GM18868 (cell line): ENCODE results near the gene WDR27.
"Not testable (repeated sequence)": the region's sequence is repeated elsewhere in the genome, so short reads cannot be mapped to it uniquely, and the experiment has no call there.

ENCODE experiments used
- ATAC-seq: cut with Tn5 transposase; IDR thresholded peaks from one replicate; pipeline ENCODE4 v1.9.1; 2021; ENCODE audit warnings: mild to moderate bottlenecking, moderate library complexity; ENCODE audit not compliant: unreplicated experiment

The WDR27 gene

GRCh38 chr6:169452117-169452868 is 249.5 kb downstream of the WDR27 start:
- no peak for ATAC-seq

GRCh38 chr6:169451065-169451838 is 250.6 kb downstream of the WDR27 start:
- ATAC-seq, result no peak

- no peak for ATAC-seq
Observed at GRCh38 chr6:169450097-169450496, 251.7 kb downstream of the WDR27 start.

GRCh38 chr6:169449221-169449620 is 252.6 kb downstream of the WDR27 start:
- ATAC-seq, result no peak

GRCh38 chr6:169445661-169446581 is 255.9 kb downstream of the WDR27 start:
- no peak for ATAC-seq

DNA sequence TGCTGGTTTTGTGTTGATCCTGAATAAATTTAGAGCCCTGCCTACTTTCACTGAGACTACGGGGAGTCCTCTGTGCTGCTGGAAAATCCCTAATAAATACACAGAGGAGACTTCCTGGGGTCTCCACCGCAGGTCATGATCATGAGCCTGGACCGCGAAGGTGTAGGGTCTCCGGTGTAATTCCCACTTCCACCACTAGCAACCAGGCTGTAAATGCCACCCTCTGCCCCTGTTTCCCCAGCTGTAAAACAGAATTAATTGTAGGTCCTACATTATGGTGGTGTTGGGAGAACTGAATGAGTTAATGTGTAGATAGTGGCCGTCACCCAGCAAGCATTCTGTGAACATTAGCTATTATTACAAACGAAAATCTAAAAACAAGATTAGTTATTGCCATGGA is 256.6 kb downstream of the WDR27 start:
- ATAC-seq, result no peak

GRCh38 chr6:169441292-169441691 is 260.5 kb downstream of the WDR27 start:
- ATAC-seq, result no peak

- no peak for ATAC-seq
Observed at GRCh38 chr6:169439710-169440109, 262.1 kb downstream of the WDR27 start.

DNA sequence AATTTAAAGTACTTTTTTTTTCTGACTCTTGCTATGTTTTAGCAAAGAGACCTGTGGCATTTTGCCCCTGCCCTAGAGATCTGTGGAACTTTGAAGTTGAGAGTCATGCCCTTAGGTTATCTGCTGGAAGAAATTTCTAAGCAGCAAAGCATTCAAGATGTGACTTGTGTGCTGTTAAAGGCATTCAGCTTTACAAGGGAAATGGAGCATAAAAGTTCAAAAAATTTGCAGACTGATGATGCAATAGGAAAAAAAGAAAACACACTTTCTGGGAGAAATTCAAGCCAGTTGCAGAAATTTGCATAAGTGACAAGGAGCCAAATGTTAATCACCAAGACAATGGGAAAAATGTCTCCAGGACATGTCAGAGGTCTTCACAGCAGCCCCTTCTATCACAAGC is 267.3 kb downstream of the WDR27 start:
- not testable (repeated sequence) for ATAC-seq

GRCh38 chr6:169429001-169429400 is 272.8 kb downstream of the WDR27 start:
- ATAC-seq, result no peak

GRCh38 chr6:169428532-169428931 is 273.3 kb downstream of the WDR27 start:
- ATAC-seq, result no peak

GRCh38 chr6:169427856-169428255 is 274.0 kb downstream of the WDR27 start:
- no peak for ATAC-seq

- ATAC-seq, result no peak
Observed at GRCh38 chr6:169426611-169427010, 275.2 kb downstream of the WDR27 start.

DNA sequence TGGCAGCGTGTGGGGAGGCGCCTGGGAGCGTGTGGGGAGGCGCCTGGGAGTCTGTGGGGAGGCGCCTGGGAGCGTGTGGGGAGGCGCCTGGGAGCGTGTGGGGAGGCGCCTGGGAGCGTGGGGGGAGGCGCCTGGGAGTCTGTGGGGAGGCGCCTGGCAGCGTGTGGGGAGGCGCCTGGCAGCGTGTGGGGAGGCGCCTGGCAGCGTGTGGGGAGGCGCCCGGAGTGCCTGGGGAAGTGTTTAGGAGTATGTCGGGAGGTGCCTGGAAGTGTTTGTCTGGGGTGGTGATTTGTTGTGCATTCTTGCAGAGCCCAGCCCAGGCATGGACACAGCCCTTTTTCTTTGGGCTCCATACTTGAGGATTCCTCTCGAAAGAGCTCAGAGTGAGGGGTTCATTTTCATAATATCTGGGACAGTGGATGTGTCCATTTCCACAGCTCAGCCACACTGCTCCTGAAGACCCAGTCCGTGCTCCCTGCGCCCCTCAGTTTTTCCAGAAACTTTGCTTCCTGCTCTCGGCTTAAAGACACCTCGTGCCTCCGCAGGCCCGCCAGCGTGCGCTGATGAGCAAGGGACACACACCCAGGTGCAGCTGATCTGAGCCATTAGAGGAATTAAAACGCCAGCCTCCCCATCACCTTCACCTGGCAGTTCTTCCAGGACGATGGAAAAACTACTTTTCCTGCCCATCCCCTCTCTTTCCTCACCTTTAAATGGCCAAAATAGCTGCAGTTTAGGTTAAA is 276.0 kb downstream of the WDR27 start:
- peak; percentile 39 for ATAC-seq

DNA sequence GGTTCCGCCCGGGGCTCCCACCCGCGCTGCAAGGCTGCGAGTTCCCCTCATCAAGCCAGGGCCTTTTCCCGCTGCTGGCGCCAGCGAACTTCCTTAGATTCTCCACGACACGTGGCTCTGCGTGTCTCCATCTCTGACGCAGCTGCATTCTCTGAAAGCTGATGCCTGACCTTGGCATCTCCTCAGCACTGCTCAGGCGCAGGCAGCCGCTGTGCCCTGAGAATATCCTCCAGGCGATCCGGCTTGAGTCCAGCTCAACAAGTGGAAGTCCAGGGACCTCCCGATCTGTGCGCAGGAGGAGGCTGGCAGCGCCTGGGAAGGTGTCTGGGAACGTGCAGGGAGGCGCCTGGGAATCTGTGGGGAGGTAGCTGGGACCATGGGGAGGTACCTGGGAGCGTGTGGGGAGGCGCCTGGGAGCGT is 277.0 kb downstream of the WDR27 start:
- ATAC-seq, result peak; percentile 48

DNA sequence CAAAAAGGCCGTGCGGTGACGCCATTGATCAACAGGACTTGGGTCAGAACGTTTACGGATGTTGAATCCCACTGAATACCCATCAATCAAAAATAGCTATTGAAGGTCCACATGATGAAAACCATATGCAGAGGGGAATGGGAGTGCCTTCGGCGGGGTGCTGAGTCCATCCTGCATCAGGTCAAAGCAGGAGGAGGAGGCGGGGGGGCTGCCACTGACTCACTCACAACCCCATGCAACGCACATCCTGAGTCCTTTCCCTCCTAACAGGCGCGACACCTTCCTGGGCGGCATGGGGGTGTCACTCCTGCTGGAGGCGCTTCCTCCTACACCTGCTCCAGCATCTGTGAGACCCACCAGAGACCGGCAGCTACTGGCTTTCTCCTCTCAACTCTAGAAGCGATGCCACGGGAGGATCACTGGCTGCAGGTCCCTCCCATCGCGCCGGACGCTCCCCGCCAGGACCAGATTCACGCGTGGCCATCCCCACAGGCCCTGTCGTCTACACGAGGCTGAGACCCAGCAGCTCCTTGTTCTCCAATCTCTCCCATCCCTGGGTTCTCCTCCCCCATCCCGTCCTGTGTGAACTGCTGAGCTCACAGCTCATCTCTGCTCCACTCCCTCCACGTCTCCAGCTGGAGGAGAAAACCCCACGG is 277.6 kb downstream of the WDR27 start:
- ATAC-seq, result no peak

- ATAC-seq, result no peak
Observed at GRCh38 chr6:169421586-169422264, 280.1 kb downstream of the WDR27 start.

- ATAC-seq, result peak; percentile 49
Observed at GRCh38 chr6:169420912-169421543, 280.8 kb downstream of the WDR27 start.

- no peak for ATAC-seq
Observed at GRCh38 chr6:169417101-169417500, 284.7 kb downstream of the WDR27 start.
